HepG2 (cell line): ENCODE results near the gene NPSR1. TPM values are rescaled to one million over a fixed set of nuclear protein-coding genes. Genes with fewer than 3 reads are reported as not detected.
A peak's percentile ranks its signal among the peaks of the same experiment; 100 is the strongest.

Experiments
- MAFK ChIP-seq, 2 experiments: IDR thresholded peaks in 1 of 2; conservative IDR thresholded peaks in 1 of 2; 2 replicates each; pipeline ENCODE4 v1.6.1; 2011; ENCODE audit warnings: improper control_type of control experiment in 2 of 2, low read length in 2 of 2
- MXI1 ChIP-seq: IDR thresholded peaks from 3 replicates; pipeline ENCODE4 v1.6.1; 2012; ENCODE audit warnings: low read depth, low read length, inconsistent platforms, borderline replicate concordance
- polyA plus RNA-seq, 8 experiments: library from polyadenylated mRNA; depleted of rRNA in 3 of 8; stranded (reverse) in 7 of 8; unstranded in 1 of 8; fragments of >200 nt; fragmentation: Illumina TruSeq in 4 of 8; extraction: Trizol in 4 of 8; gene quantifications; 2 replicates each; pipeline versions ENCODE4 v1.2.1 to v1.2.3, GENCODE V29; 2011 to 2016; ENCODE audit warnings: low read depth in 4 of 8, missing spikeins in 1 of 8, mixed read lengths in 1 of 8; ENCODE audit not compliant: insufficient read depth in 1 of 8
- total RNA-seq, 5 experiments: library from RNA; depleted of rRNA; stranded (reverse); fragments of >200 nt; fragmentation: Illumina TruSeq; extraction: Trizol; gene quantifications; 2 replicates each; pipeline ENCODE4 v1.2.3, GENCODE V29; 2016; ENCODE audit warnings: low read depth in 1 of 5
- TF ChIP-seq, protein P1 (sequence below), 2 experiments: fragments of 450-650 bp in 1 of 2; sonication (generic) in 1 of 2; formaldehyde crosslinking in 1 of 2; IDR thresholded peaks; 2 replicates each; pipeline versions ENCODE4 v1.6.1 to v1.8.0; 2016 to 2022; ENCODE audit warnings: antibody characterized with exemption in 1 of 2, mild to moderate bottlenecking in 1 of 2, missing genetic modification reagents in 1 of 2

NPSR1 gene
- total and polyA plus RNA-seq, 2 of the 13 experiments (the other 11 are each of a cell fraction or from before 2014, with no cell fraction given): not detected

DNA sequence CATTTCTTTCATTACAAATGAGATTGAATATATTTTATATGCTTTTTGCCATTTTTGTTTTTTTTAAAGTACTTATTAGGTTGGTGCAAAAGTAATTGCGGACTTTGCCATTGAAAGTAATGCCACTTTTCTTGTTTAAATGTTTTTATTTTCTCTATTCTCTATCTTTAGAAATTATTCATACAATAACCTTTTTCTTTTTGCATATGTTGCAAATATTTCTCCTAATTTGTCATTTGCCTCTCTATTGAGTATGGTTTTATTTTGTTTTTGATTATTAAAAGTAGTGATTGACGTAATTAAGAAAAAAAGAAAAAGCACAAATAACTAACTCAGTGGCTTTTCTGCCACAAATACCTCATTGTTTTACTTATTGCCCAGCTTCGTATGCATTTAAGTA lies 172.4 kb downstream of the NPSR1 start (continued):
- TF ChIP-seq, protein P1, sequence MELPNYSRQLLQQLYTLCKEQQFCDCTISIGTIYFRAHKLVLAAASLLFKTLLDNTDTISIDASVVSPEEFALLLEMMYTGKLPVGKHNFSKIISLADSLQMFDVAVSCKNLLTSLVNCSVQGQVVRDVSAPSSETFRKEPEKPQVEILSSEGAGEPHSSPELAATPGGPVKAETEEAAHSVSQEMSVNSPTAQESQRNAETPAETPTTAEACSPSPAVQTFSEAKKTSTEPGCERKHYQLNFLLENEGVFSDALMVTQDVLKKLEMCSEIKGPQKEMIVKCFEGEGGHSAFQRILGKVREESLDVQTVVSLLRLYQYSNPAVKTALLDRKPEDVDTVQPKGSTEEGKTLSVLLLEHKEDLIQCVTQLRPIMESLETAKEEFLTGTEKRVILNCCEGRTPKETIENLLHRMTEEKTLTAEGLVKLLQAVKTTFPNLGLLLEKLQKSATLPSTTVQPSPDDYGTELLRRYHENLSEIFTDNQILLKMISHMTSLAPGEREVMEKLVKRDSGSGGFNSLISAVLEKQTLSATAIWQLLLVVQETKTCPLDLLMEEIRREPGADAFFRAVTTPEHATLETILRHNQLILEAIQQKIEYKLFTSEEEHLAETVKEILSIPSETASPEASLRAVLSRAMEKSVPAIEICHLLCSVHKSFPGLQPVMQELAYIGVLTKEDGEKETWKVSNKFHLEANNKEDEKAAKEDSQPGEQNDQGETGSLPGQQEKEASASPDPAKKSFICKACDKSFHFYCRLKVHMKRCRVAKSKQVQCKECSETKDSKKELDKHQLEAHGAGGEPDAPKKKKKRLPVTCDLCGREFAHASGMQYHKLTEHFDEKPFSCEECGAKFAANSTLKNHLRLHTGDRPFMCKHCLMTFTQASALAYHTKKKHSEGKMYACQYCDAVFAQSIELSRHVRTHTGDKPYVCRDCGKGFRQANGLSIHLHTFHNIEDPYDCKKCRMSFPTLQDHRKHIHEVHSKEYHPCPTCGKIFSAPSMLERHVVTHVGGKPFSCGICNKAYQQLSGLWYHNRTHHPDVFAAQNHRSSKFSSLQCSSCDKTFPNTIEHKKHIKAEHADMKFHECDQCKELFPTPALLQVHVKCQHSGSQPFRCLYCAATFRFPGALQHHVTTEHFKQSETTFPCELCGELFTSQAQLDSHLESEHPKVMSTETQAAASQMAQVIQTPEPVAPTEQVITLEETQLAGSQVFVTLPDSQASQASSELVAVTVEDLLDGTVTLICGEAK (IDR thresholded peaks at IDR 0.05): peak; percentile 78
- TF ChIP-seq, protein P1 (CRISPR knock-in tag; IDR thresholded peaks at IDR 0.05): no peak
- TF ChIP-seq MXI1: no peak
- peak; percentile 4 to 53; a peak in 2 of 4 replicates for TF ChIP-seq MAFK (conservative IDR thresholded peaks at IDR 0.05 in 1 of 2, IDR thresholded peaks at IDR 0.05 in 1 of 2; ENCODE audit: low read length in 2 of 2)
- TF ChIP-seq, all 625 proteins: peak for 3
